Astrocyte (in vitro differentiated cells and primary cell): ENCODE results near the gene PARN.

Experiments
- CTCF ChIP-seq: IDR thresholded peaks from 2 replicates; pipeline ENCODE4 v1.5.1; 2011; ENCODE audit warnings: low read depth, mild to moderate bottlenecking, inconsistent platforms, low read length, moderate library complexity; ENCODE audit not compliant: insufficient read depth
- EZH2 ChIP-seq: IDR thresholded peaks from 2 replicates; pipeline ENCODE4 v1.6.1; 2012; ENCODE audit warnings: mild to moderate bottlenecking, low read length, inconsistent platforms; ENCODE audit not compliant: insufficient read depth

- no peak for TF ChIP-seq CTCF
- TF ChIP-seq EZH2: no peak
These were observed 47.6 kb upstream of the PARN start for GRCh38 chr16:14677627-14678026.
